H9 (cell line): ENCODE data around the gene MEA1. TPM values are rescaled to one million over a fixed set of nuclear protein-coding genes. Genes with fewer than 3 reads are reported as not detected.

Source experiments
- DNase-seq: peaks from one replicate; pipeline ENCODE4 v3.0.0-alpha.2; 2017
- H2AFZ ChIP-seq: one replicate; pipeline ENCODE4 v1.6.1; 2013; ENCODE audit warnings: mild to moderate bottlenecking, low read length, control low read depth, moderate library complexity
- H2AK5ac ChIP-seq: 2 replicates; pipeline ENCODE4 v1.6.1; 2013; ENCODE audit warnings: low read length, control low read depth, mixed read lengths; ENCODE audit not compliant: insufficient read length
- H2BK120ac ChIP-seq: one replicate; pipeline ENCODE4 v1.6.1; 2013; ENCODE audit warnings: low read depth, mild to moderate bottlenecking, low read length, control low read depth, inconsistent platforms; ENCODE audit not compliant: poor library complexity, severe bottlenecking
- H2BK12ac ChIP-seq: 2 replicates; pipeline ENCODE4 v1.6.1; 2013; ENCODE audit warnings: low read length, control low read depth, mixed read lengths, low read depth; ENCODE audit not compliant: insufficient read length
- H2BK15ac ChIP-seq: 2 replicates; pipeline ENCODE4 v1.6.1; 2013; ENCODE audit warnings: low read depth, low read length, control low read depth
- H2BK20ac ChIP-seq: one replicate; pipeline ENCODE4 v1.6.1; 2013; ENCODE audit warnings: low read depth, mild to moderate bottlenecking, low read length, control low read depth, inconsistent platforms; ENCODE audit not compliant: poor library complexity, severe bottlenecking
- H2BK5ac ChIP-seq: 2 replicates; pipeline ENCODE4 v1.6.1; 2013; ENCODE audit warnings: low read length, control low read depth, mixed read lengths; ENCODE audit not compliant: insufficient read length
- H3K14ac ChIP-seq: 2 replicates; pipeline ENCODE4 v1.6.1; 2013; ENCODE audit warnings: low read length, control low read depth; ENCODE audit not compliant: insufficient read depth
- H3K18ac ChIP-seq: 2 replicates; pipeline ENCODE4 v1.6.1; 2013; ENCODE audit warnings: low read depth, mild to moderate bottlenecking, mixed read lengths, low read length, control low read depth; ENCODE audit not compliant: insufficient read length
- H3K23ac ChIP-seq: 2 replicates; pipeline ENCODE4 v1.6.1; 2013; ENCODE audit warnings: low read length, control low read depth, mixed read lengths, low read depth; ENCODE audit not compliant: insufficient read length
- H3K23me2 ChIP-seq: 2 replicates; pipeline ENCODE4 v1.6.1; 2013; ENCODE audit warnings: low read depth, mild to moderate bottlenecking, mixed read lengths, low read length, control low read depth; ENCODE audit not compliant: insufficient read length, poor library complexity, severe bottlenecking
- H3K27ac ChIP-seq: 2 replicates; pipeline ENCODE4 v1.5.1; 2013; ENCODE audit warnings: low read length, control low read depth, mixed read lengths, low read depth; ENCODE audit not compliant: insufficient read length
- H3K27me3 ChIP-seq: 2 replicates; pipeline ENCODE4 v1.6.1; 2013; ENCODE audit warnings: low read length, control low read depth, inconsistent platforms; ENCODE audit not compliant: insufficient read depth
- H3K4ac ChIP-seq: 2 replicates; pipeline ENCODE4 v1.6.1; 2013; ENCODE audit warnings: low read depth, mild to moderate bottlenecking, control low read depth, inconsistent platforms, low read length, moderate library complexity
- H3K4me1 ChIP-seq: 2 replicates; pipeline ENCODE4 v1.6.1; 2013; ENCODE audit warnings: low read length, control low read depth, inconsistent platforms; ENCODE audit not compliant: insufficient read depth
- H3K4me2 ChIP-seq: 2 replicates; pipeline ENCODE4 v1.6.1; 2013; ENCODE audit warnings: low read length, control low read depth, mixed read lengths; ENCODE audit not compliant: insufficient read length, insufficient read depth
- H3K56ac ChIP-seq: 2 replicates; pipeline ENCODE4 v1.6.1; 2013; ENCODE audit warnings: low read depth, mild to moderate bottlenecking, mixed read lengths, low read length, control low read depth; ENCODE audit not compliant: insufficient read length
- H3K79me1 ChIP-seq: 2 replicates; pipeline ENCODE4 v1.6.1; 2013; ENCODE audit warnings: low read depth, mild to moderate bottlenecking, moderate library complexity, low read length, control low read depth, inconsistent platforms; ENCODE audit not compliant: insufficient read depth, poor library complexity, severe bottlenecking
- H3K79me2 ChIP-seq: 2 replicates; pipeline ENCODE4 v1.6.1; 2013; ENCODE audit warnings: low read length, control low read depth, inconsistent platforms; ENCODE audit not compliant: insufficient read depth
- H3K9ac ChIP-seq: 2 replicates; pipeline ENCODE4 v1.6.1; 2013; ENCODE audit warnings: low read length, control low read depth, mixed read lengths; ENCODE audit not compliant: insufficient read length; ENCODE audit errors: extremely low read depth
- H3K9me3 ChIP-seq: one replicate; pipeline ENCODE4 v1.6.1; 2013; ENCODE audit warnings: low read depth, low read length, inconsistent platforms; ENCODE audit not compliant: control insufficient read depth
- H3T11ph ChIP-seq: one replicate; pipeline ENCODE4 v1.6.1; 2013; ENCODE audit warnings: mild to moderate bottlenecking, low read length, control low read depth, inconsistent platforms
- H4K20me1 ChIP-seq: one replicate; pipeline ENCODE4 v1.6.1; 2013; ENCODE audit not compliant: control insufficient read depth, insufficient read length, insufficient read depth
- H4K5ac ChIP-seq: 2 replicates; pipeline ENCODE4 v1.6.1; 2013; ENCODE audit warnings: low read depth, mild to moderate bottlenecking, mixed read lengths, low read length, control low read depth; ENCODE audit not compliant: insufficient read length
- H4K8ac ChIP-seq: replicated peaks from 2 replicates; pipeline ENCODE4 v1.6.1; 2013; ENCODE audit warnings: low read length, control low read depth, mixed read lengths, low read depth; ENCODE audit not compliant: insufficient read length
- H4K91ac ChIP-seq: 2 replicates; pipeline ENCODE4 v1.6.1; 2013; ENCODE audit warnings: low read depth, mild to moderate bottlenecking, moderate library complexity, mixed read lengths, low read length, control low read depth; ENCODE audit not compliant: insufficient read length
- H3K27ac Mint-ChIP-seq, 3 experiments: 2 replicates in 2 of 3; 3 replicates in 1 of 3; pipeline ENCODE4 v1.8.0; 2020 to 2021; ENCODE audit warnings: mixed read lengths in 3 of 3, mild to moderate bottlenecking in 1 of 3, moderate library complexity in 1 of 3
- H3K27me3 Mint-ChIP-seq: 2 replicates; pipeline ENCODE4 v1.8.0; 2021; ENCODE audit warnings: low read depth, mild to moderate bottlenecking, moderate library complexity, mixed read lengths
- H3K36me3 Mint-ChIP-seq, 3 experiments: 2 replicates in 2 of 3; 3 replicates in 1 of 3; pipeline ENCODE4 v1.8.0; 2020 to 2021; ENCODE audit warnings: low read depth in 3 of 3, mixed read lengths in 3 of 3; ENCODE audit not compliant: insufficient read depth in 1 of 3
- H3K4me1 Mint-ChIP-seq, 2 experiments: 2 replicates each; pipeline ENCODE4 v1.8.0; 2020; ENCODE audit warnings: mixed read lengths in 2 of 2
- H3K4me3 Mint-ChIP-seq, 2 experiments: 2 replicates in 1 of 2; 3 replicates in 1 of 2; pipeline ENCODE4 v1.8.0; 2020 to 2021; ENCODE audit warnings: mild to moderate bottlenecking in 2 of 2, mixed read lengths in 2 of 2, moderate library complexity in 1 of 2
- H3K9me3 Mint-ChIP-seq, 2 experiments: 2 replicates in 1 of 2; 3 replicates in 1 of 2; pipeline ENCODE4 v1.8.0; 2020; ENCODE audit warnings: mild to moderate bottlenecking in 2 of 2, mixed read lengths in 2 of 2, moderate library complexity in 1 of 2
- WGBS: extraction: QIAGEN DNeasy Blood & Tissue Kit; methylation state at CpG from one replicate; pipeline ENCODE4 v1.1.7; 2013; ENCODE audit warnings: missing lambda C conversion rate, low lambda C conversion rate, mixed read lengths; ENCODE audit not compliant: insufficient read length; ENCODE audit errors: extremely low coverage; 5-methylcytosine and 5-hydroxymethylcytosine counted together
- total RNA-seq: library from RNA; stranded (reverse); gene quantifications from 2 replicates; pipeline ENCODE4 v1.2.1, GENCODE V29; 2021
- TF ChIP-seq, protein P1 (sequence below): fragments of 200-600 bp; sonication (generic); conservative IDR thresholded peaks from 3 replicates; pipeline ENCODE4 v1.8.0; 2021; ENCODE audit warnings: antibody characterized with exemption, mild to moderate bottlenecking

MEA1 gene
- total RNA-seq, 1 experiment from 2014 or later: 113 TPM

DNA sequence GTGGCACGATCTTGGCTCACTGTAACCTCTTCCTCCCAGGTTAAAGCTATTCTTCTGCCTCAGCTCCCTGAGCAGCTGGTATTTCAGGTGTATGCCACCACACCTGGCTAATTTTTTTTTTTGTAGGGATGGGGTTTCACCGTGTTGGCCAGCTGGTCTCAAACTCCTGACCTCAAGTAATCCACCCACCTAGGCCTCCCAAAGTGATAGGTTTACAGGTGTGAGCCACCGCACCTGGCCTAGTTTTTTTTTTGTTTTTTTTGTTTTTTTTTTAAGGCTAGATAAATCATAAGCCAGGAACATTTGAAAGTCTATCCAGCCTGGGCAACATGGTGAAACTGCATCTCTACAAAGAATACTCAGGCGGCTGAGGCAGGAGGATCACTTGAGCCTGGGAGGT, 18.6 kb upstream of the MEA1 start:
- Histone ChIP-seq H2BK15ac (no peak overlapping the region), H3K79me2 (no peaks in the 10 kb centered on the region), H2BK5ac (no peak overlapping the region), H3K4me2 (no peak overlapping the region), H2BK20ac (no peak overlapping the region), H3K27ac (no peak overlapping the region), H4K20me1 (no peaks in the 10 kb centered on the region), H4K91ac (no peak overlapping the region), H3K23ac (no peak overlapping the region), H2BK120ac (no peak overlapping the region), H3K18ac (no peak overlapping the region), H4K5ac (no peak overlapping the region), H3K4me1 (no peaks in the 10 kb centered on the region), H3K9ac (no peak overlapping the region), H2BK12ac (no peak overlapping the region), H3K9me3 (no peaks in the 10 kb centered on the region), H3K79me1 (no peaks in the 10 kb centered on the region), H3K23me2 (no peaks in the 10 kb centered on the region), H3K56ac (no peak overlapping the region), H3T11ph (no peak overlapping the region), H4K8ac (no peak overlapping the region), H3K27me3 (no peaks in the 10 kb centered on the region), H3K14ac (no peak overlapping the region), H2AFZ (no peak overlapping the region), H2AK5ac (no peak overlapping the region), H3K4ac (no peak overlapping the region)
- no peak for DNase-seq
- TF ChIP-seq, protein P1, sequence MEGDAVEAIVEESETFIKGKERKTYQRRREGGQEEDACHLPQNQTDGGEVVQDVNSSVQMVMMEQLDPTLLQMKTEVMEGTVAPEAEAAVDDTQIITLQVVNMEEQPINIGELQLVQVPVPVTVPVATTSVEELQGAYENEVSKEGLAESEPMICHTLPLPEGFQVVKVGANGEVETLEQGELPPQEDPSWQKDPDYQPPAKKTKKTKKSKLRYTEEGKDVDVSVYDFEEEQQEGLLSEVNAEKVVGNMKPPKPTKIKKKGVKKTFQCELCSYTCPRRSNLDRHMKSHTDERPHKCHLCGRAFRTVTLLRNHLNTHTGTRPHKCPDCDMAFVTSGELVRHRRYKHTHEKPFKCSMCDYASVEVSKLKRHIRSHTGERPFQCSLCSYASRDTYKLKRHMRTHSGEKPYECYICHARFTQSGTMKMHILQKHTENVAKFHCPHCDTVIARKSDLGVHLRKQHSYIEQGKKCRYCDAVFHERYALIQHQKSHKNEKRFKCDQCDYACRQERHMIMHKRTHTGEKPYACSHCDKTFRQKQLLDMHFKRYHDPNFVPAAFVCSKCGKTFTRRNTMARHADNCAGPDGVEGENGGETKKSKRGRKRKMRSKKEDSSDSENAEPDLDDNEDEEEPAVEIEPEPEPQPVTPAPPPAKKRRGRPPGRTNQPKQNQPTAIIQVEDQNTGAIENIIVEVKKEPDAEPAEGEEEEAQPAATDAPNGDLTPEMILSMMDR: no peak
- no peak overlapping the region for H3K4me3 Mint-ChIP-seq
- H3K4me1 Mint-ChIP-seq: no peaks in the 10 kb centered on the region
- H3K9me3 Mint-ChIP-seq: no peaks in the 10 kb centered on the region
- no peak overlapping the region for H3K27ac Mint-ChIP-seq
- H3K36me3 Mint-ChIP-seq: peaks cover 36 to 91% (median 63%) of the 10 kb centered on the region in 3 experiments; a peak in 6 of 7 replicates
- WGBS: no CpG with 5 or more reads among the region's 4 CpGs
- H3K27me3 Mint-ChIP-seq: no peaks in the 10 kb centered on the region; the same call in 1 of the 2 replicates
